ENCODE results near the gene IL1RAPL1.

The IL1RAPL1 gene

DNA sequence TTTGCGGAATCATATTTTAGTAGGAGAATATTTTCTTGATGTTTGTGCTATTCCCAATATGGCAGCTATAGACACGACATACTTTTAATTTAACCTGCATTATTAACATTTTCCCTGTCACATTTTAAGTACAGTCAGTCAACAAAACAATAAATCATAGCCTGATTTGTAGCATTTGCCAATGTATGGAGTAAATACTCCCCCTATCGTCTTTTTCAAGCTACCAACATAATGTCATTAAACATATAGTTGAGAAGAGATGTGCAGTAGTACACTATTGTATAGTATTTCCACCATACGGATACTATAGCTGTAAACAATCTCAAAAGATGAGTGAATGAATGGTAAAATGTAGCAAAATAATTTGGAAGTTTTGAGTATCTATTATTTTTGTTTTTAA is 1324.4 kb downstream of the IL1RAPL1 start:
- H3K36me3 ChIP-seq: no peaks in the 10 kb centered on the region
- H3K4me1 ChIP-seq: no peaks in the 10 kb centered on the region
- TF ChIP-seq, protein P1, sequence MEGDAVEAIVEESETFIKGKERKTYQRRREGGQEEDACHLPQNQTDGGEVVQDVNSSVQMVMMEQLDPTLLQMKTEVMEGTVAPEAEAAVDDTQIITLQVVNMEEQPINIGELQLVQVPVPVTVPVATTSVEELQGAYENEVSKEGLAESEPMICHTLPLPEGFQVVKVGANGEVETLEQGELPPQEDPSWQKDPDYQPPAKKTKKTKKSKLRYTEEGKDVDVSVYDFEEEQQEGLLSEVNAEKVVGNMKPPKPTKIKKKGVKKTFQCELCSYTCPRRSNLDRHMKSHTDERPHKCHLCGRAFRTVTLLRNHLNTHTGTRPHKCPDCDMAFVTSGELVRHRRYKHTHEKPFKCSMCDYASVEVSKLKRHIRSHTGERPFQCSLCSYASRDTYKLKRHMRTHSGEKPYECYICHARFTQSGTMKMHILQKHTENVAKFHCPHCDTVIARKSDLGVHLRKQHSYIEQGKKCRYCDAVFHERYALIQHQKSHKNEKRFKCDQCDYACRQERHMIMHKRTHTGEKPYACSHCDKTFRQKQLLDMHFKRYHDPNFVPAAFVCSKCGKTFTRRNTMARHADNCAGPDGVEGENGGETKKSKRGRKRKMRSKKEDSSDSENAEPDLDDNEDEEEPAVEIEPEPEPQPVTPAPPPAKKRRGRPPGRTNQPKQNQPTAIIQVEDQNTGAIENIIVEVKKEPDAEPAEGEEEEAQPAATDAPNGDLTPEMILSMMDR (IDR thresholded peaks at IDR 0.05; ENCODE audit: low read depth, low read length): no peak
- H3K27me3 ChIP-seq: no peaks in the 10 kb centered on the region
- H3K9me3 ChIP-seq: no peaks in the 10 kb centered on the region
- no peak for DNase-seq
- H3K4me3 ChIP-seq (ENCODE audit: low read depth, low read length): no peak overlapping the region

- H3K27me3 ChIP-seq: no peaks in the 10 kb centered on the region
- no peak overlapping the region for H3K4me3 ChIP-seq (ENCODE audit: low read depth, low read length)
- no peaks in the 10 kb centered on the region for H3K9me3 ChIP-seq
Measured at GRCh38 chrX:29913647-29914046, 1326.4 kb downstream of the IL1RAPL1 start.

DNA sequence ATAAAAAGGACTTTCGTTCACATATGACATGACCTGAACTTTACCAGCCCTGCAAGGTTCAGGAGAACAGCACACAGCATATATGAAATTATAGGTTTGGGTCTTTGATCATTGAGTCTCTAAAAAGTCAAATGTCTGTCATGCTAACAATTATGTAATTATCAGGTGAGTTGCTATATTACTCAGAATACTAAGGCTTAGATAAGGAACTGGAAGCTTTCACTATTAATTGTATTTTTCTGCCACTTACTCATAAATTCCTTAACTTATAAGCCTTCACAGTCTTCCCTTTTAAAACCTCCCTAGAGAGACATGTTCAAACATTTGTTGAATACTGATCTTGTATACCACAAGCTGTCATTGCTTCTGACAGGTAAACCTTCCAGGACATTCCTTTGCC is 1335.4 kb downstream of the IL1RAPL1 start:
- H3K4me1 ChIP-seq: no peaks in the 10 kb centered on the region
- no peaks in the 10 kb centered on the region for H3K27me3 ChIP-seq
- TF ChIP-seq, protein P1 (IDR thresholded peaks at IDR 0.05; ENCODE audit: low read depth, low read length): no peak
- no peak for DNase-seq
- no peaks in the 10 kb centered on the region for H3K9me3 ChIP-seq
- H3K4me3 ChIP-seq (ENCODE audit: low read depth, low read length): no peak overlapping the region
- H3K36me3 ChIP-seq: no peaks in the 10 kb centered on the region

More at GRCh38 chrX:29913647-29914046, 1326.4 kb downstream of the IL1RAPL1 start:
- H3K4me1 ChIP-seq: no peaks in the 10 kb centered on the region
- TF ChIP-seq, protein P1 (IDR thresholded peaks at IDR 0.05; ENCODE audit: low read depth, low read length): no peak
- no peaks in the 10 kb centered on the region for H3K36me3 ChIP-seq
- DNase-seq: no peak

DNA sequence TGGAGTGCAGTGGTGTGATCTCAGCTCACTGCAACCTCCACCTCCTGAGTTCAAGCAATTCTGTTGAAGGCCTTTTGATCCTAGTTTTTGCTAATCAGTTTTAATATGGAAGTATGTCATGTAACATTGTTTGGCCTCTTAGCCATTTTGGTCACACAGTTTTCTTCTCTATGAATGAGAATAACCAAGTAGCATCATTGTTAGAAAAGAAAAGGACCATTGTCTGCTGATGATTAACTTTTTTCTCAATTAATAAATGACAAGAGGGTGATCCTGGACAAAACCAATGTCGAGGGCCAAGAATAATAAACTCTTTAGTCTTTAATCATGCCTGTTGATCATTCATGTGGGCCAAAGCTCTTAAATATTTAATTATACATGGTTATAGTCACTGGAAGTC is 1338.8 kb downstream of the IL1RAPL1 start:
- no peaks in the 10 kb centered on the region for H3K4me1 ChIP-seq
- H3K9me3 ChIP-seq: no peaks in the 10 kb centered on the region
- TF ChIP-seq, protein P1 (IDR thresholded peaks at IDR 0.05; ENCODE audit: low read depth, low read length): no peak
- DNase-seq: no peak
- H3K4me3 ChIP-seq (ENCODE audit: low read depth, low read length): no peak overlapping the region
- no peaks in the 10 kb centered on the region for H3K27me3 ChIP-seq
- H3K36me3 ChIP-seq: no peaks in the 10 kb centered on the region

DNA sequence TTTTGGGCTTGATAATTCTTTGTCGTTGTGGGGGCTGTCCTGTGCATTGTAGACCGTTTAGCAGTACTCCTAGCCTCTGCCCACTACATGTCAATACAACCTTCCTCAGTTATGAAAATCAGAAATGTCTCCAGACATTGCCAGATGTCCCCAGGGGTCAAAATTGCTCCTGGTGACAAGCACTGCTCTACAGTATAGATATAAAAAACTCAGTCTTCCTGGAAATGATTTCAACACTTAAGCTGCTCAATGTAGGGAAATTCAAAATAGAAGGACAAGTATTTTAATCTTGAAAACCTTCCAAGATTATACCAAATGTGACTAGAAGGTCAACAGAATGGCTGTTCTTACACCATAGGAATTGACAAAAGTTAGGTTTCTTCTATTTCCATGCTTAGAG is 1339.4 kb downstream of the IL1RAPL1 start:
- TF ChIP-seq, protein P1 (IDR thresholded peaks at IDR 0.05; ENCODE audit: low read depth, low read length): no peak
- H3K9me3 ChIP-seq: no peaks in the 10 kb centered on the region
- no peaks in the 10 kb centered on the region for H3K27me3 ChIP-seq

DNA sequence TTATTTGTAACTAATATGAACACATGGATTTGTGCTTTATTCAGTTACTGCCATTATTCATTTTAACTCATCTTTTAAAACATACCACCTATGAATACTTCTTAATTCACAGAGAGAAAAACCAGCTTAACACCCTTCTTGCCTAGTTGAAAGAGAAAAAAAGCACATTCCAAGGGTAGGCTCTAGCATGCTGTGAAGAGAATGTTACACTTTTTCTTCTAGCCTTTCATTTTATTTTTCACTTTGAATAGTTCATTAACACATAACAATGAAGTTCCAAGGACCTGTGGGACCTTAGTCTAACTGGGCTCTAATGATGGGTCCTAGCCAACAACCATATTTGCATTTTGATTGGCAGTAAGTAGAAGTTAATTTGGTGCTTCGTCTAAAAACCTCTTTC is 1348.2 kb downstream of the IL1RAPL1 start:
- H3K9me3 ChIP-seq: no peaks in the 10 kb centered on the region
- no peak for DNase-seq
- no peaks in the 10 kb centered on the region for H3K27me3 ChIP-seq
- TF ChIP-seq, protein P1 (IDR thresholded peaks at IDR 0.05; ENCODE audit: low read depth, low read length): no peak
- no peak overlapping the region for H3K4me3 ChIP-seq (ENCODE audit: low read depth, low read length)
- H3K36me3 ChIP-seq: no peaks in the 10 kb centered on the region
- H3K4me1 ChIP-seq: no peaks in the 10 kb centered on the region

More for the DNA sequence above, 1339.4 kb downstream of the IL1RAPL1 start:
- H3K4me3 ChIP-seq (ENCODE audit: low read depth, low read length): no peak overlapping the region
- no peaks in the 10 kb centered on the region for H3K36me3 ChIP-seq
- H3K4me1 ChIP-seq: no peaks in the 10 kb centered on the region
- DNase-seq: no peak
